K562 (cell line): Measurements from ENCODE around the gene NKIRAS1. TPM values are rescaled to one million over a fixed set of nuclear protein-coding genes. Genes with fewer than 3 reads are reported as not detected.
"Not testable (repeated sequence)": the region's sequence is repeated elsewhere in the genome, so short reads cannot be mapped to it uniquely, and the experiment has no call there.

Experiments used
- ATAC-seq: fragments of 200-7000 bp; cut with Tn5 transposase; 3 replicates; pipeline ENCODE4 v1.9.1; 2020; ENCODE audit warnings: moderate library complexity
- BruUV-seq: library from RNA; stranded (reverse); fragments of 400-500 nt; replicated peaks from 2 replicates; lab custom pipeline; 2021; lab: Mats Ljungman, UMichigan
- CTCF ChIA-PET: fragments of 300-600 bp; formaldehyde crosslinking; extraction: SDS; loops from one replicate; lab custom pipeline; 2021; ENCODE audit warnings: low intra/inter-chr PET ratio; lab: Yijun Ruan, JAX
- POLR2A ChIA-PET: fragments of 300-600, 350-650 bp; sonication (Branson Sonifier 250); formaldehyde crosslinking; extraction: SDS; loops from one replicate; lab custom pipeline; 2021; ENCODE audit warnings: antibody characterized with exemption, inconsistent platforms; lab: Yijun Ruan, JAX
- DNase-seq, 4 experiments: peaks; one replicate each; pipeline versions ENCODE4 v3.0.0 to v3.0.0-alpha.2; 2011 to 2018; ENCODE audit warnings: low spot score in 3 of 4, mixed read lengths in 3 of 4; ENCODE audit errors: extremely low read depth in 1 of 4
- FAIRE-seq: peaks from 2 replicates; lab custom pipeline; 2011; peaks lifted over from hg19 to GRCh38; lab: Jason Lieb, UNC
- H2AFZ ChIP-seq: 2 replicates; pipeline ENCODE4 v1.6.0; 2011; ENCODE audit warnings: low read depth, low read length, control low read depth, inconsistent platforms
- H3K27ac ChIP-seq: fragments of 200-600 bp; 3 replicates; pipeline ENCODE4 v1.8.0; 2011; ENCODE audit warnings: low read depth, mild to moderate bottlenecking, control low read depth, inconsistent platforms, low read length, moderate library complexity, mixed read lengths; ENCODE audit errors: extremely low read depth
- H3K27me3 ChIP-seq, 2 experiments: fragments of 300-600 bp in 1 of 2; 2 replicates in 1 of 2; 3 replicates in 1 of 2; pipeline versions ENCODE4 v1.6.0 to v1.8.0; 2011; ENCODE audit warnings: inconsistent platforms in 2 of 2, low read length in 2 of 2, mild to moderate bottlenecking in 1 of 2, mixed read lengths in 1 of 2, moderate library complexity in 1 of 2; ENCODE audit not compliant: control insufficient read depth in 2 of 2, insufficient read depth in 2 of 2
- H3K36me3 ChIP-seq: fragments of 300-600 bp; 3 replicates; pipeline ENCODE4 v1.8.0; 2011; ENCODE audit warnings: mild to moderate bottlenecking, low read length, inconsistent platforms; ENCODE audit not compliant: control insufficient read depth, insufficient read depth
- H3K4me1 ChIP-seq, 2 experiments: fragments of 200-600 bp in 1 of 2; replicated peaks in 1 of 2; 2 replicates in 1 of 2; 3 replicates in 1 of 2; pipeline versions ENCODE4 v1.5.1 to v1.8.0; 2011; ENCODE audit warnings: inconsistent platforms in 2 of 2, low read length in 2 of 2, mild to moderate bottlenecking in 1 of 2, mixed read lengths in 1 of 2, moderate library complexity in 1 of 2; ENCODE audit not compliant: control insufficient read depth in 2 of 2, insufficient read depth in 2 of 2
- H3K4me2 ChIP-seq: 2 replicates; pipeline ENCODE4 v1.6.1; 2011; ENCODE audit warnings: low read length, control low read depth, inconsistent platforms, mixed read lengths; ENCODE audit not compliant: insufficient read depth
- H3K4me3 ChIP-seq: fragments of 200-600 bp; sonication (generic), shearing (Covaris generic); 2 replicates; pipeline ENCODE4 v1.5.1; 2016; ENCODE audit warnings: control low read depth, inconsistent platforms
- H3K79me2 ChIP-seq: fragments of 200-600 bp; 3 replicates; pipeline ENCODE4 v1.8.0; 2011; ENCODE audit warnings: low read length, inconsistent platforms; ENCODE audit not compliant: control insufficient read depth, insufficient read depth
- H3K9ac ChIP-seq, 2 experiments: 2 replicates each; pipeline versions ENCODE4 v1.6.0 to v1.6.1; 2011; ENCODE audit warnings: low read depth in 2 of 2, low read length in 2 of 2, control low read depth in 1 of 2, inconsistent platforms in 1 of 2, mild to moderate bottlenecking in 1 of 2, mixed read lengths in 1 of 2; ENCODE audit not compliant: insufficient read depth in 1 of 2
- H3K9me1 ChIP-seq: one replicate; pipeline ENCODE4 v1.6.0; 2011; ENCODE audit warnings: inconsistent platforms, mild to moderate bottlenecking, low read length, moderate library complexity; ENCODE audit not compliant: control insufficient read depth, insufficient read depth
- H3K9me3 ChIP-seq: replicated peaks from 2 replicates; pipeline ENCODE4 v1.5.1; 2011; ENCODE audit warnings: low read depth, low read length, inconsistent platforms; ENCODE audit not compliant: control insufficient read depth, insufficient read depth
- H4K20me1 ChIP-seq: replicated peaks from 2 replicates; pipeline ENCODE4 v1.6.1; 2011; ENCODE audit warnings: low read length, inconsistent platforms, mixed read lengths; ENCODE audit not compliant: control insufficient read depth, insufficient read depth
- HNRNPK ChIP-seq: fragments of 200-400 bp; formaldehyde crosslinking; IDR thresholded peaks from one replicate; pipeline ENCODE4 v1.6.1; 2018; ENCODE audit warnings: mild to moderate bottlenecking, low read depth, low read length; ENCODE audit not compliant: poor library complexity, severe bottlenecking
- SMC3 ChIP-seq: conservative IDR thresholded peaks from 2 replicates; pipeline ENCODE4 v1.6.1; 2011; ENCODE audit warnings: low read depth, low read length, improper control_type of control experiment; ENCODE audit not compliant: insufficient read depth
- WGBS: fragments of 100-300 bp; shearing (Covaris generic); methylation state at CpG from one replicate; pipeline ENCODE4 v1.1.6; 2016; ENCODE audit warnings: low coverage, mixed read lengths; ENCODE audit not compliant: insufficient coverage; ENCODE audit errors: missing lambda C conversion rate; 5-methylcytosine and 5-hydroxymethylcytosine counted together
- in situ Hi-C: fragments of 300-500 bp; cut with MboI; formaldehyde crosslinking; loops from 4 replicates; pipeline ENCODE4 v1.15.0; 2018; ENCODE audit warnings: inconsistent platforms, mixed read lengths
- intact Hi-C: fragments of 100-400 bp; cut with micrococcal nuclease; formaldehyde crosslinking; loops from 2 replicates; pipeline ENCODE4 v1.14.2; 2022
- polyA plus RNA-seq, 8 experiments: library from polyadenylated mRNA; depleted of rRNA in 4 of 8; stranded (reverse) in 5 of 8; unstranded in 3 of 8; fragments of >200 nt; fragmentation: Nextera tagmentation in 2 of 8; fragmentation: Illumina TruSeq in 1 of 8; extraction: Ambion mirVana in 2 of 8; extraction: Trizol in 1 of 8; gene quantifications; 2 replicates each; pipeline versions ENCODE4 v1.2.1 to v1.2.3, GENCODE V29; 2011 to 2014; ENCODE audit warnings: inconsistent platforms in 1 of 8, missing spikeins in 1 of 8
- total RNA-seq, 7 experiments: library from RNA; depleted of rRNA in 6 of 7; stranded (reverse); fragments of >200 nt in 6 of 7; fragmentation: Illumina TruSeq in 2 of 7; extraction: Trizol in 2 of 7; gene quantifications; 2 replicates each; pipeline versions ENCODE4 v1.2.1 to v1.2.3, GENCODE V29; 2011 to 2021; ENCODE audit warnings: low replicate concordance in 1 of 7

The NKIRAS1 gene
- total and polyA plus RNA-seq, 9 of the 15 experiments (the other 6 are each of a cell fraction or from before 2014, with no cell fraction given), result 5.1 to 10.3 (median 6.3) TPM

GRCh38 chr3:23872330-23872729 is 44.5 kb downstream of the NKIRAS1 start:
- no peaks in the 10 kb centered on the region for H3K36me3 ChIP-seq
- TF ChIP-seq HNRNPK, result peak; percentile 73
- TF ChIP-seq SMC3, result no peak
- H3K9me1 ChIP-seq, result no peaks in the 10 kb centered on the region
- H3K27ac ChIP-seq, result no peak overlapping the region
- peaks cover 30% of the 10 kb centered on the region for H3K79me2 ChIP-seq
- intact Hi-C loops, result loop anchor here (10.0 kb wide), 1 partner anchor 158 kb away; no protein-coding TSS in a partner anchor
- whole genome bisulfite sequencing, result 100% methylated on average over 3 of the region's 3 CpGs
- no peaks in the 10 kb centered on the region for H4K20me1 ChIP-seq
- CTCF ChIA-PET, result no interaction called here
- H3K4me1 ChIP-seq, result no peaks in the 10 kb centered on the region; a peak in 1 of 5 replicates
- H3K4me3 ChIP-seq, result no peak overlapping the region
- H3K27me3 ChIP-seq, result no peaks in the 10 kb centered on the region
- H3K4me2 ChIP-seq, result no peak overlapping the region
- POLR2A ChIA-PET, result interaction anchor here (0.6 kb wide), 1 partner anchor 934 kb away, joined by 3 read pairs; no protein-coding TSS in a partner anchor
- H3K9me3 ChIP-seq, result no peaks in the 10 kb centered on the region
- ATAC-seq, result no peak
- no peak overlapping the region for H3K9ac ChIP-seq
- BruUV-seq, result no TSS peak
- in situ Hi-C loops, result no loop called here
- DNase-seq, result no peak
- H2AFZ ChIP-seq, result no peak overlapping the region
- FAIRE-seq, result no peak

DNA sequence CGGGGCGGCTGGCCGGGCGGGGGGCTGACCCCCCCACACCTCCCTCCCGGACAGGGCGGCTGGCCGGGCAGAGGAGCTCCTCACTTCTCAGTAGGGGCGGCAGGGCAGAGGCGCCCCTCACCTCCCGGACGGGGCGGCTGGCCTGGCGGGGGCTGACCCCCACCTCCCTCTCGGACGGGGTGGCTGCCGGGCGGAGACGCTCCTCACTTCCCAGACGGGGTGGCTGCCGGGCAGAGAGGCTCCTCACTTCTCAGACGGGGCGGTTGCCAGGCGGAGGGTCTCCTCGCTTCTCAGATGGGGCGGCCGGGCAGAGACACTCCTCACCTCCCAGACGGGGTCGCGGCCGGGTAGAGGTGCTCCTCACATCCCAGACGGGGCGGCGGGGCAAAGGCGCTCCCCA is 45.4 kb downstream of the NKIRAS1 start:
- H3K27me3 ChIP-seq, H2AFZ ChIP-seq, H4K20me1 ChIP-seq, H3K4me3 ChIP-seq, POLR2A ChIA-PET, H3K36me3 ChIP-seq, H3K9me1 ChIP-seq, BruUV-seq, H3K9ac ChIP-seq, CTCF ChIA-PET, DNase-seq, H3K4me2 ChIP-seq, FAIRE-seq, H3K27ac ChIP-seq, H3K9me3 ChIP-seq, ATAC-seq, H3K4me1 ChIP-seq, in situ Hi-C loops: not testable (repeated sequence)
- intact Hi-C loops, result loop anchor here (10.0 kb wide), 1 partner anchor 157 kb away; no protein-coding TSS in a partner anchor
- peaks cover 30% of the 10 kb centered on the region for H3K79me2 ChIP-seq
- 96% methylated on average over 5 of the region's 34 CpGs for WGBS

DNA sequence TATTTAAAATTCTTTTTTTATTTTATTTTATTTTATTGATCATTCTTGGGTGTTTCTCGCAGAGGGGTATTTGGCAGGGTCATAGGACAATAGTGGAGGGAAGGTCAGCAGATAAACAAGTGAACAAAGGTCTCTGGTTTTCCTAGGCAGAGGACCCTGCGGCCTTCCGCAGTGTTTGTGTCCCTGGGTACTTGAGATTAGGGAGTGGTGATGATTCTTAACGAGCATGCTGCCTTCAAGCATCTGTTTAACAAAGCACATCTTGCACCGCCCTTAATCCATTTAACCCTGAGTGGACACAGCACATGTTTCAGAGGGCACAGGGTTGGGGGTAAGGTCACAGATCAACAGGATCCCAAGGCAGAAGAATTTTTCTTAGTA is 46.1 kb downstream of the NKIRAS1 start:
- H3K27me3 ChIP-seq, H2AFZ ChIP-seq, DNase-seq, H4K20me1 ChIP-seq, CTCF ChIA-PET, H3K9me1 ChIP-seq, H3K9ac ChIP-seq, ATAC-seq, H3K36me3 ChIP-seq, H3K9me3 ChIP-seq, H3K4me1 ChIP-seq, BruUV-seq, FAIRE-seq, H3K27ac ChIP-seq, in situ Hi-C loops, H3K4me3 ChIP-seq, H3K4me2 ChIP-seq: not testable (repeated sequence)
- intact Hi-C loops, result loop anchor here (10.0 kb wide), 1 partner anchor 156 kb away; no protein-coding TSS in a partner anchor
- POLR2A ChIA-PET, result interaction anchor here (1.5 kb wide), 1 partner anchor 12 kb away, joined by 3 read pairs; no protein-coding TSS in a partner anchor
- peaks cover 31% of the 10 kb centered on the region; the same call in 2 of the 3 replicates for H3K79me2 ChIP-seq
- WGBS, result 69% methylated on average over 1 of the region's 5 CpGs
